ENCODE measurements around the gene EML4. TPM values are rescaled to one million over a fixed set of nuclear protein-coding genes. Genes with fewer than 3 reads are reported as not detected.
A peak's percentile ranks its signal among the peaks of the same experiment; 100 is the strongest.

Gene EML4
- total RNA-seq, 1 experiment from 2014 or later = 31.2 TPM

- Mint-ChIP-seq H3K27me3 (ENCODE audit: insufficient read depth, unreplicated experiment) (no peaks in the 10 kb centered on the region), H3K9me3 (ENCODE audit: unreplicated experiment) (no peaks in the 10 kb centered on the region), H3K27ac (ENCODE audit: low read depth, unreplicated experiment) (no peak overlapping the region), H3K4me1 (ENCODE audit: insufficient read depth, unreplicated experiment) (peaks cover 6% of the 10 kb centered on the region), H3K4me3 (ENCODE audit: unreplicated experiment) (no peak overlapping the region), H3K36me3 (ENCODE audit: insufficient read depth, unreplicated experiment) (no peaks in the 10 kb centered on the region)
- ChIA-PET CTCF (no interaction called here), POLR2A (no interaction called here)
- TF ChIP-seq, protein P1, sequence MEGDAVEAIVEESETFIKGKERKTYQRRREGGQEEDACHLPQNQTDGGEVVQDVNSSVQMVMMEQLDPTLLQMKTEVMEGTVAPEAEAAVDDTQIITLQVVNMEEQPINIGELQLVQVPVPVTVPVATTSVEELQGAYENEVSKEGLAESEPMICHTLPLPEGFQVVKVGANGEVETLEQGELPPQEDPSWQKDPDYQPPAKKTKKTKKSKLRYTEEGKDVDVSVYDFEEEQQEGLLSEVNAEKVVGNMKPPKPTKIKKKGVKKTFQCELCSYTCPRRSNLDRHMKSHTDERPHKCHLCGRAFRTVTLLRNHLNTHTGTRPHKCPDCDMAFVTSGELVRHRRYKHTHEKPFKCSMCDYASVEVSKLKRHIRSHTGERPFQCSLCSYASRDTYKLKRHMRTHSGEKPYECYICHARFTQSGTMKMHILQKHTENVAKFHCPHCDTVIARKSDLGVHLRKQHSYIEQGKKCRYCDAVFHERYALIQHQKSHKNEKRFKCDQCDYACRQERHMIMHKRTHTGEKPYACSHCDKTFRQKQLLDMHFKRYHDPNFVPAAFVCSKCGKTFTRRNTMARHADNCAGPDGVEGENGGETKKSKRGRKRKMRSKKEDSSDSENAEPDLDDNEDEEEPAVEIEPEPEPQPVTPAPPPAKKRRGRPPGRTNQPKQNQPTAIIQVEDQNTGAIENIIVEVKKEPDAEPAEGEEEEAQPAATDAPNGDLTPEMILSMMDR (IDR thresholded peaks at IDR 0.05; ENCODE audit: unreplicated experiment) = no peak
- BruUV-seq (replicated peaks) = no TSS peak
- no peak for DNase-seq (ENCODE audit: unreplicated experiment)
- intact Hi-C loops (cut with micrococcal nuclease) = no loop called here
These were observed 50.0 kb downstream of the EML4 start for GRCh38 chr2:42219160-42219559.

DNA sequence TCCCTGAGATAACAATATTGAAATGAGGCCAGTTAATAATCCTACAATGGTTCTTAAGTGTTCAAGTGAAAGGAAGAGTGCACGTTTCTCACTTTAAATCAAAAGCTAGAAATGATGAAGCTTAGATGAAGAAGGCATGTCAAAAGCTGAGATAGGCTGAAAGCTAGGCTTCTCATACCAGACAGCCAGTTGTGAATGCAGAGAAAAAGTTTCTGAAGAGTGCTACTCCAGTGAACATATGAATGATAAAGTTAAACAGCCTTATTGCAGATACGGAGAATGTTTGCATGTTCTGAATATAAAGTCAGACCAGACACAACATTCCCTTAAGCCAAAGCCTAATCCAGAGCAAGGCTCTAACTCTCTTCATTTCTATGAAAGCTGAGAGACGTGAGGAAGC, 51.4 kb downstream of the EML4 start:
- intact Hi-C loops (cut with micrococcal nuclease) = no loop called here
- BruUV-seq (replicated peaks) = no TSS peak
- CTCF ChIA-PET = interaction anchor here (0.6 to 1.6 kb wide), 5 partner anchors 9 to 332 kb away, joined by 3 to 6 read pairs (median 3); no protein-coding TSS in a partner anchor
- Mint-ChIP-seq H3K9me3 (ENCODE audit: unreplicated experiment) (no peaks in the 10 kb centered on the region), H3K27ac (ENCODE audit: low read depth, unreplicated experiment) (no peak overlapping the region), H3K27me3 (ENCODE audit: insufficient read depth, unreplicated experiment) (no peaks in the 10 kb centered on the region), H3K4me1 (ENCODE audit: insufficient read depth, unreplicated experiment) (peaks cover 12% of the 10 kb centered on the region), H3K36me3 (ENCODE audit: insufficient read depth, unreplicated experiment) (no peaks in the 10 kb centered on the region), H3K4me3 (ENCODE audit: unreplicated experiment) (no peak overlapping the region)
- no peak for DNase-seq (ENCODE audit: unreplicated experiment)
- POLR2A ChIA-PET = interaction anchor here (0.7 kb wide), 1 partner anchor 12 kb away, joined by 3 read pairs; no protein-coding TSS in a partner anchor
- TF ChIP-seq, protein P1 (IDR thresholded peaks at IDR 0.05; ENCODE audit: unreplicated experiment) = no peak

DNA sequence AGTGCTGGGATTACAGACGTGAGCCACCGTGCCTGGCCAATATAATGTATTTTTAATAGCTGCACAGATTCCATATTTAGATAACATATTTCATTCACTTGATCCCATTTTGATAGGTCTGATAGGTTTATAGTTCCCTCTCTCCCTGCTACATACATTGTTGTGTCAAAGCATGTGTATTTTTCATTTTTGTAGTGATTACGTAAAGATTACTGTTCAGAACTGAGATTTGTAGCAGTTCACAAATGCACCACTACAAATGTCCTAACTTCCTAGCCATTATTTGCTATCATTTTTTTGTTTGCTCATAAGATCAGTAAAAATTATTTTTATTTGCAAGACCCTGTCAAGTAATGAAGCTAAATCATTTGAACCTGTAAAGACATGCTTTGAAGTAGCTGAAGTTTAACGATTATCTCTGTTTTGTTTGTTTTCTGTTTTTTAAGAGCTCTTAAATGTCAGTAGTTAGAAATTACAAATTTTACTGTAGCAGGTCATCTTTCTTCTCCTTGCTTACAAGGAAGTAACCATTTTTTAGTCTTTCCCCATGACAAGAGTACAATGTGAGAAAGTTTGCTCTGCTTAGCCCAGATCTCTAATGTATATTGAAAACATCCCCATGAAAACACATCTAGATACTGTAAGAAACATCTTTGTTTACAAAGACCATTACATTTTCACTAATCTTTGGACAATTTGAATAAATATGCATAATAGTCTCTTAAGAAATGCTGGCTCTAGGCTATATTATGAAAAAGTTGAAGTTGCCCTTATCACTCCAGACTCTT, 54.1 kb downstream of the EML4 start:
- ChIA-PET CTCF (interaction anchor here (0.6 to 1.0 kb wide), 3 partner anchors 15 to 139 kb away, joined by 3 to 5 read pairs (median 3); no protein-coding TSS in a partner anchor), POLR2A (interaction anchor here (0.9 to 1.2 kb wide), 2 partner anchors 11 to 105 kb away, joined by 3 to 5 read pairs; no protein-coding TSS in a partner anchor)
- TF ChIP-seq, protein P1 (IDR thresholded peaks at IDR 0.05; ENCODE audit: unreplicated experiment) = no peak
- no peak for DNase-seq (ENCODE audit: unreplicated experiment)
- peak overlapping the region; percentile 16 for H3K27ac Mint-ChIP-seq (ENCODE audit: low read depth, unreplicated experiment)
- BruUV-seq (replicated peaks) = no TSS peak
- peaks cover 12% of the 10 kb centered on the region for H3K4me1 Mint-ChIP-seq (ENCODE audit: insufficient read depth, unreplicated experiment)
- no peaks in the 10 kb centered on the region for H3K27me3 Mint-ChIP-seq (ENCODE audit: insufficient read depth, unreplicated experiment)
- no peaks in the 10 kb centered on the region for H3K36me3 Mint-ChIP-seq (ENCODE audit: insufficient read depth, unreplicated experiment)
- intact Hi-C loops (cut with micrococcal nuclease) = no loop called here
- no peaks in the 10 kb centered on the region for H3K9me3 Mint-ChIP-seq (ENCODE audit: unreplicated experiment)
- H3K4me3 Mint-ChIP-seq (ENCODE audit: unreplicated experiment) = no peak overlapping the region

- no TSS peak for BruUV-seq (replicated peaks)
- H3K4me1 Mint-ChIP-seq (ENCODE audit: insufficient read depth, unreplicated experiment) = peaks cover 12% of the 10 kb centered on the region
- H3K36me3 Mint-ChIP-seq (ENCODE audit: insufficient read depth, unreplicated experiment) = no peaks in the 10 kb centered on the region
- TF ChIP-seq, protein P1 (IDR thresholded peaks at IDR 0.05; ENCODE audit: unreplicated experiment) = no peak
- no peaks in the 10 kb centered on the region for H3K9me3 Mint-ChIP-seq (ENCODE audit: unreplicated experiment)
- intact Hi-C loops (cut with micrococcal nuclease) = no loop called here
- DNase-seq (ENCODE audit: unreplicated experiment) = no peak
- CTCF ChIA-PET = interaction anchor here (0.6 kb wide), 2 partner anchors 14 to 138 kb away, joined by 3 read pairs; no protein-coding TSS in a partner anchor
- POLR2A ChIA-PET = interaction anchor here (0.9 to 1.2 kb wide), 2 partner anchors 10 to 105 kb away, joined by 3 to 5 read pairs; no protein-coding TSS in a partner anchor
- no peak overlapping the region for H3K4me3 Mint-ChIP-seq (ENCODE audit: unreplicated experiment)
- H3K27ac Mint-ChIP-seq (ENCODE audit: low read depth, unreplicated experiment) = peak overlapping the region; percentile 16
- H3K27me3 Mint-ChIP-seq (ENCODE audit: insufficient read depth, unreplicated experiment) = no peaks in the 10 kb centered on the region
These were observed 54.7 kb downstream of the EML4 start for GRCh38 chr2:42223855-42224268.

Data from MCF 10A (cell line).